Measurements from ENCODE around the gene NIM1K. TPM values are rescaled to one million over a fixed set of nuclear protein-coding genes. Genes with fewer than 3 reads are reported as not detected.

NIM1K gene
- total and polyA plus RNA-seq, 2 of the 13 experiments (the other 11 are each of a cell fraction or from before 2014, with no cell fraction given): 0.04 TPM; not detected in 1

DNA sequence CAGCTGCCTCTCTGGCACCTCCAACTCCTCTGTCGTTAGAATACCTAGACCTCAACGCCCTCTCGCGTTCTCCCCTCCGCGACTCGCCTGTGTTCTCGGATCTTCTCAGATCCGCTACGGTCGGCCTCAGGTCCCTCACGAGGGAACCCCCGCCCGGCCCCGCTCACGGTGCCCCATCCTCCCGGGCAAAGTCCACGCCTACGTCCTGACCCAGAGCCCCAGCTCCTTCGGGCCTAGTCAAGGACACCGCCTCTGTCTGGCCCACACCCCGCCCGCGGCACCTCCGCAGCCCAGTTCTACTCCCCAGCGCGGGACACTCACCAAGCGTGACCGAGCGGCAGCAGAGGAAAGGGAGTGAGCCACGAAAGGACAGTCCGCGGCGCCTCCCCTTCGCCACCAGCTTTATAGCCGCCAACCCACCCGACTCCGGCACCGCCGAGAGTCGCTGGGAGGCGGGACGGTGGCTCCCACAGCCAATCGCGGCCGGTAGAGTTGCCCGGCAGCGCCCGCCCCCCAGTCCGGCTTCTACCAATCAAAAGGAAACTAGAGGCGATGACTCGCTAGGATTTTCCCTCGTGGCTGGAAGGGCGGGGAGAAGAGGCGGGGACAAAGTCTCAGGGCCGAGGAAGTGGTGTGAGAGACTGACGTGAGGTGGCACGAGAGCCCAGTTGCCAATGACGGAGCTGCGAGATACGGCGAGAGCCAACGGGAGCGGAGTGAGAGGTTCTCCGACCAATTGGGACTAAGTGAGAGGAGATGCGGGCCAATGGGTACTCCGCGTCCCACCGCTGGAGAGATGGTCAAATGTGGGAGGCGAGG is 121.2 kb downstream of the NIM1K start, which contains the start of gene HMGCS1 (continued):
- TF ChIP-seq, protein P1, sequence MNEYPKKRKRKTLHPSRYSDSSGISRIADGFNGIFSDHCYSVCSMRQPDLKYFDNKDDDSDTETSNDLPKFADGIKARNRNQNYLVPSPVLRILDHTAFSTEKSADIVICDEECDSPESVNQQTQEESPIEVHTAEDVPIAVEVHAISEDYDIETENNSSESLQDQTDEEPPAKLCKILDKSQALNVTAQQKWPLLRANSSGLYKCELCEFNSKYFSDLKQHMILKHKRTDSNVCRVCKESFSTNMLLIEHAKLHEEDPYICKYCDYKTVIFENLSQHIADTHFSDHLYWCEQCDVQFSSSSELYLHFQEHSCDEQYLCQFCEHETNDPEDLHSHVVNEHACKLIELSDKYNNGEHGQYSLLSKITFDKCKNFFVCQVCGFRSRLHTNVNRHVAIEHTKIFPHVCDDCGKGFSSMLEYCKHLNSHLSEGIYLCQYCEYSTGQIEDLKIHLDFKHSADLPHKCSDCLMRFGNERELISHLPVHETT (CRISPR knock-in tag; conservative IDR thresholded peaks at IDR 0.05): no peak
- TF ChIP-seq ZBTB14 (CRISPR knock-in tag; IDR thresholded peaks at IDR 0.05): no peak
- peak; percentile 85; the same call in 1 of the 2 replicates for TF ChIP-seq KMT2A (CRISPR knock-in tag; IDR thresholded peaks at IDR 0.05)
- no peak for TF ChIP-seq NFIB (CRISPR knock-in tag; IDR thresholded peaks at IDR 0.05; ENCODE audit: borderline replicate concordance)
- 0 out of 2 replicates have a peak, but pooled peaks have one; percentile 59 for TF ChIP-seq ZNF816 (CRISPR knock-in tag; IDR thresholded peaks at IDR 0.05; ENCODE audit: borderline replicate concordance)
- TF ChIP-seq CREM (IDR thresholded peaks at IDR 0.05): peak; percentile 93
- TF ChIP-seq CREM (CRISPR knock-in tag; IDR thresholded peaks at IDR 0.05): no peak; the same call in 1 of the 2 replicates
- peak; percentile 64; the same call in 1 of the 2 replicates for TF ChIP-seq ZNF343 (CRISPR knock-in tag; IDR thresholded peaks at IDR 0.05)
- TF ChIP-seq, protein P2, sequence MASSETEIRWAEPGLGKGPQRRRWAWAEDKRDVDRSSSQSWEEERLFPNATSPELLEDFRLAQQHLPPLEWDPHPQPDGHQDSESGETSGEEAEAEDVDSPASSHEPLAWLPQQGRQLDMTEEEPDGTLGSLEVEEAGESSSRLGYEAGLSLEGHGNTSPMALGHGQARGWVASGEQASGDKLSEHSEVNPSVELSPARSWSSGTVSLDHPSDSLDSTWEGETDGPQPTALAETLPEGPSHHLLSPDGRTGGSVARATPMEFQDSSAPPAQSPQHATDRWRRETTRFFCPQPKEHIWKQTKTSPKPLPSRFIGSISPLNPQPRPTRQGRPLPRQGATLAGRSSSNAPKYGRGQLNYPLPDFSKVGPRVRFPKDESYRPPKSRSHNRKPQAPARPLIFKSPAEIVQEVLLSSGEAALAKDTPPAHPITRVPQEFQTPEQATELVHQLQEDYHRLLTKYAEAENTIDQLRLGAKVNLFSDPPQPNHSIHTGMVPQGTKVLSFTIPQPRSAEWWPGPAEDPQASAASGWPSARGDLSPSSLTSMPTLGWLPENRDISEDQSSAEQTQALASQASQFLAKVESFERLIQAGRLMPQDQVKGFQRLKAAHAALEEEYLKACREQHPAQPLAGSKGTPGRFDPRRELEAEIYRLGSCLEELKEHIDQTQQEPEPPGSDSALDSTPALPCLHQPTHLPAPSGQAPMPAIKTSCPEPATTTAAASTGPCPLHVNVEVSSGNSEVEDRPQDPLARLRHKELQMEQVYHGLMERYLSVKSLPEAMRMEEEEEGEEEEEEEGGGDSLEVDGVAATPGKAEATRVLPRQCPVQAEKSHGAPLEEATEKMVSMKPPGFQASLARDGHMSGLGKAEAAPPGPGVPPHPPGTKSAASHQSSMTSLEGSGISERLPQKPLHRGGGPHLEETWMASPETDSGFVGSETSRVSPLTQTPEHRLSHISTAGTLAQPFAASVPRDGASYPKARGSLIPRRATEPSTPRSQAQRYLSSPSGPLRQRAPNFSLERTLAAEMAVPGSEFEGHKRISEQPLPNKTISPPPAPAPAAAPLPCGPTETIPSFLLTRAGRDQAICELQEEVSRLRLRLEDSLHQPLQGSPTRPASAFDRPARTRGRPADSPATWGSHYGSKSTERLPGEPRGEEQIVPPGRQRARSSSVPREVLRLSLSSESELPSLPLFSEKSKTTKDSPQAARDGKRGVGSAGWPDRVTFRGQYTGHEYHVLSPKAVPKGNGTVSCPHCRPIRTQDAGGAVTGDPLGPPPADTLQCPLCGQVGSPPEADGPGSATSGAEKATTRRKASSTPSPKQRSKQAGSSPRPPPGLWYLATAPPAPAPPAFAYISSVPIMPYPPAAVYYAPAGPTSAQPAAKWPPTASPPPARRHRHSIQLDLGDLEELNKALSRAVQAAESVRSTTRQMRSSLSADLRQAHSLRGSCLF (CRISPR knock-in tag; IDR thresholded peaks at IDR 0.05; ENCODE audit: borderline replicate concordance): no peak
- TF ChIP-seq HOXA7 (CRISPR knock-in tag; IDR thresholded peaks at IDR 0.05): no peak
- TF ChIP-seq, protein P3, sequence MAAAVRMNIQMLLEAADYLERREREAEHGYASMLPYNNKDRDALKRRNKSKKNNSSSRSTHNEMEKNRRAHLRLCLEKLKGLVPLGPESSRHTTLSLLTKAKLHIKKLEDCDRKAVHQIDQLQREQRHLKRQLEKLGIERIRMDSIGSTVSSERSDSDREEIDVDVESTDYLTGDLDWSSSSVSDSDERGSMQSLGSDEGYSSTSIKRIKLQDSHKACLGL (CRISPR knock-in tag; IDR thresholded peaks at IDR 0.05): peak; percentile 86; the same call in 1 of the 2 replicates
- no peak for TF ChIP-seq JUN (CRISPR knock-in tag; IDR thresholded peaks at IDR 0.05)
- TF ChIP-seq, protein P4, sequence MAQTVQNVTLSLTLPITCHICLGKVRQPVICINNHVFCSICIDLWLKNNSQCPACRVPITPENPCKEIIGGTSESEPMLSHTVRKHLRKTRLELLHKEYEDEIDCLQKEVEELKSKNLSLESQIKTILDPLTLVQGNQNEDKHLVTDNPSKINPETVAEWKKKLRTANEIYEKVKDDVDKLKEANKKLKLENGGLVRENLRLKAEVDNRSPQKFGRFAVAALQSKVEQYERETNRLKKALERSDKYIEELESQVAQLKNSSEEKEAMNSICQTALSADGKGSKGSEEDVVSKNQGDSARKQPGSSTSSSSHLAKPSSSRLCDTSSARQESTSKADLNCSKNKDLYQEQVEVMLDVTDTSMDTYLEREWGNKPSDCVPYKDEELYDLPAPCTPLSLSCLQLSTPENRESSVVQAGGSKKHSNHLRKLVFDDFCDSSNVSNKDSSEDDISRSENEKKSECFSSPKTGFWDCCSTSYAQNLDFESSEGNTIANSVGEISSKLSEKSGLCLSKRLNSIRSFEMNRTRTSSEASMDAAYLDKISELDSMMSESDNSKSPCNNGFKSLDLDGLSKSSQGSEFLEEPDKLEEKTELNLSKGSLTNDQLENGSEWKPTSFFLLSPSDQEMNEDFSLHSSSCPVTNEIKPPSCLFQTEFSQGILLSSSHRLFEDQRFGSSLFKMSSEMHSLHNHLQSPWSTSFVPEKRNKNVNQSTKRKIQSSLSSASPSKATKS (CRISPR knock-in tag; IDR thresholded peaks at IDR 0.05): no peak
